ENCODE results near the gene HINFP. TPM values are rescaled to one million over a fixed set of nuclear protein-coding genes. Genes with fewer than 3 reads are reported as not detected.
A peak's percentile ranks its signal among the peaks of the same experiment; 100 is the strongest.

HINFP gene
- total and polyA plus RNA-seq, 9 of the 15 experiments (the other 6 are each of a cell fraction or from before 2014, with no cell fraction given): 13.8 to 34.1 (median 22.5) TPM

- TF ChIP-seq RAD21 (CRISPR knock-in tag; conservative IDR thresholded peaks at IDR 0.05 in 1 of 2, IDR thresholded peaks at IDR 0.05 in 1 of 2) (peak; percentile 45 to 62), BRD9 (IDR thresholded peaks at IDR 0.05; ENCODE audit: low read depth, partially characterized antibody) (peak; percentile 61), NR2C1 (IDR thresholded peaks at IDR 0.05) (peak; percentile 20; the same call in 1 of the 2 replicates), NR2C1 (tag; IDR thresholded peaks at IDR 0.05) (no peak), TOE1 (IDR thresholded peaks at IDR 0.05; ENCODE audit: borderline replicate concordance) (0 out of 2 replicates have a peak, but pooled peaks have one; percentile 21), TOE1 (CRISPR knock-in tag; IDR thresholded peaks at IDR 0.05; ENCODE audit: borderline replicate concordance, low read depth) (no peak), GABPA (tag; conservative IDR thresholded peaks at IDR 0.05; ENCODE audit: low read depth) (no peak), CC2D1A (IDR thresholded peaks at IDR 0.05) (0 out of 2 replicates have a peak, but pooled peaks have one; percentile 22), CHAMP1 (IDR thresholded peaks at IDR 0.05) (no peak), CEBPB (tag; IDR thresholded peaks at IDR 0.05) (no peak)
- TF ChIP-seq, protein P1, sequence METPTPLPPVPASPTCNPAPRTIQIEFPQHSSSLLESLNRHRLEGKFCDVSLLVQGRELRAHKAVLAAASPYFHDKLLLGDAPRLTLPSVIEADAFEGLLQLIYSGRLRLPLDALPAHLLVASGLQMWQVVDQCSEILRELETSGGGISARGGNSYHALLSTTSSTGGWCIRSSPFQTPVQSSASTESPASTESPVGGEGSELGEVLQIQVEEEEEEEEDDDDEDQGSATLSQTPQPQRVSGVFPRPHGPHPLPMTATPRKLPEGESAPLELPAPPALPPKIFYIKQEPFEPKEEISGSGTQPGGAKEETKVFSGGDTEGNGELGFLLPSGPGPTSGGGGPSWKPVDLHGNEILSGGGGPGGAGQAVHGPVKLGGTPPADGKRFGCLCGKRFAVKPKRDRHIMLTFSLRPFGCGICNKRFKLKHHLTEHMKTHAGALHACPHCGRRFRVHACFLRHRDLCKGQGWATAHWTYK (CRISPR knock-in tag; IDR thresholded peaks at IDR 0.05): no peak
- TF ChIP-seq, protein P2, sequence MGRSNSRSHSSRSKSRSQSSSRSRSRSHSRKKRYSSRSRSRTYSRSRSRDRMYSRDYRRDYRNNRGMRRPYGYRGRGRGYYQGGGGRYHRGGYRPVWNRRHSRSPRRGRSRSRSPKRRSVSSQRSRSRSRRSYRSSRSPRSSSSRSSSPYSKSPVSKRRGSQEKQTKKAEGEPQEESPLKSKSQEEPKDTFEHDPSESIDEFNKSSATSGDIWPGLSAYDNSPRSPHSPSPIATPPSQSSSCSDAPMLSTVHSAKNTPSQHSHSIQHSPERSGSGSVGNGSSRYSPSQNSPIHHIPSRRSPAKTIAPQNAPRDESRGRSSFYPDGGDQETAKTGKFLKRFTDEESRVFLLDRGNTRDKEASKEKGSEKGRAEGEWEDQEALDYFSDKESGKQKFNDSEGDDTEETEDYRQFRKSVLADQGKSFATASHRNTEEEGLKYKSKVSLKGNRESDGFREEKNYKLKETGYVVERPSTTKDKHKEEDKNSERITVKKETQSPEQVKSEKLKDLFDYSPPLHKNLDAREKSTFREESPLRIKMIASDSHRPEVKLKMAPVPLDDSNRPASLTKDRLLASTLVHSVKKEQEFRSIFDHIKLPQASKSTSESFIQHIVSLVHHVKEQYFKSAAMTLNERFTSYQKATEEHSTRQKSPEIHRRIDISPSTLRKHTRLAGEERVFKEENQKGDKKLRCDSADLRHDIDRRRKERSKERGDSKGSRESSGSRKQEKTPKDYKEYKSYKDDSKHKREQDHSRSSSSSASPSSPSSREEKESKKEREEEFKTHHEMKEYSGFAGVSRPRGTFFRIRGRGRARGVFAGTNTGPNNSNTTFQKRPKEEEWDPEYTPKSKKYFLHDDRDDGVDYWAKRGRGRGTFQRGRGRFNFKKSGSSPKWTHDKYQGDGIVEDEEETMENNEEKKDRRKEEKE (IDR thresholded peaks at IDR 0.05; ENCODE audit: borderline replicate concordance in 1 of 2, control insufficient read depth in 1 of 2, low read depth in 2 of 2, low read length in 1 of 2): no peak
- TF ChIP-seq, protein P3, sequence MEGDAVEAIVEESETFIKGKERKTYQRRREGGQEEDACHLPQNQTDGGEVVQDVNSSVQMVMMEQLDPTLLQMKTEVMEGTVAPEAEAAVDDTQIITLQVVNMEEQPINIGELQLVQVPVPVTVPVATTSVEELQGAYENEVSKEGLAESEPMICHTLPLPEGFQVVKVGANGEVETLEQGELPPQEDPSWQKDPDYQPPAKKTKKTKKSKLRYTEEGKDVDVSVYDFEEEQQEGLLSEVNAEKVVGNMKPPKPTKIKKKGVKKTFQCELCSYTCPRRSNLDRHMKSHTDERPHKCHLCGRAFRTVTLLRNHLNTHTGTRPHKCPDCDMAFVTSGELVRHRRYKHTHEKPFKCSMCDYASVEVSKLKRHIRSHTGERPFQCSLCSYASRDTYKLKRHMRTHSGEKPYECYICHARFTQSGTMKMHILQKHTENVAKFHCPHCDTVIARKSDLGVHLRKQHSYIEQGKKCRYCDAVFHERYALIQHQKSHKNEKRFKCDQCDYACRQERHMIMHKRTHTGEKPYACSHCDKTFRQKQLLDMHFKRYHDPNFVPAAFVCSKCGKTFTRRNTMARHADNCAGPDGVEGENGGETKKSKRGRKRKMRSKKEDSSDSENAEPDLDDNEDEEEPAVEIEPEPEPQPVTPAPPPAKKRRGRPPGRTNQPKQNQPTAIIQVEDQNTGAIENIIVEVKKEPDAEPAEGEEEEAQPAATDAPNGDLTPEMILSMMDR (IDR thresholded peaks at IDR 0.05 in 2 of 3, conservative IDR thresholded peaks at IDR 0.05 in 1 of 3; ENCODE audit: insufficient read depth in 2 of 3, low read depth in 1 of 3, low read length in 3 of 3): peak; percentile 48 to 77 (median 67); a peak in 5 of 6 replicates
- TF ChIP-seq, protein P4, sequence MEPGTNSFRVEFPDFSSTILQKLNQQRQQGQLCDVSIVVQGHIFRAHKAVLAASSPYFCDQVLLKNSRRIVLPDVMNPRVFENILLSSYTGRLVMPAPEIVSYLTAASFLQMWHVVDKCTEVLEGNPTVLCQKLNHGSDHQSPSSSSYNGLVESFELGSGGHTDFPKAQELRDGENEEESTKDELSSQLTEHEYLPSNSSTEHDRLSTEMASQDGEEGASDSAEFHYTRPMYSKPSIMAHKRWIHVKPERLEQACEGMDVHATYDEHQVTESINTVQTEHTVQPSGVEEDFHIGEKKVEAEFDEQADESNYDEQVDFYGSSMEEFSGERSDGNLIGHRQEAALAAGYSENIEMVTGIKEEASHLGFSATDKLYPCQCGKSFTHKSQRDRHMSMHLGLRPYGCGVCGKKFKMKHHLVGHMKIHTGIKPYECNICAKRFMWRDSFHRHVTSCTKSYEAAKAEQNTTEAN (CRISPR knock-in tag; IDR thresholded peaks at IDR 0.05): no peak
These were observed 21.0 kb upstream of the HINFP start (continued) for GRCh38 chr11:119100246-119100970.
